ENCODE results near the gene GPR37.

GPR37 gene

GRCh38 chr7:124779620-124780019 is 14.0 kb upstream of the GPR37 start:
- DNase-seq: no peak

- DNase-seq: no peak
These were observed 13.6 kb upstream of the GPR37 start for GRCh38 chr7:124779194-124779593.

- no peak for DNase-seq
These were observed 11.7 kb upstream of the GPR37 start for GRCh38 chr7:124777268-124777667.

- DNase-seq: no peak
These were observed 10.6 kb upstream of the GPR37 start for GRCh38 chr7:124776153-124776552.

GRCh38 chr7:124775422-124775821 is 9.8 kb upstream of the GPR37 start:
- no peak for DNase-seq

GRCh38 chr7:124773938-124774337 is 8.3 kb upstream of the GPR37 start:
- no peak for DNase-seq

GRCh38 chr7:124773339-124773738 is 7.7 kb upstream of the GPR37 start:
- no peak for DNase-seq

GRCh38 chr7:124769136-124769535 is 3.5 kb upstream of the GPR37 start:
- DNase-seq: no peak

- DNase-seq: no peak
These were observed 2.9 kb upstream of the GPR37 start for GRCh38 chr7:124768525-124768924.

- DNase-seq: no peak
These were observed 668 bp downstream of the GPR37 start for GRCh38 chr7:124764847-124765400.

GRCh38 chr7:124764051-124764846 is 1.3 kb downstream of the GPR37 start:
- no peak for DNase-seq

GRCh38 chr7:124762611-124763143 is 2.9 kb downstream of the GPR37 start:
- no peak for DNase-seq

GRCh38 chr7:124761164-124761715 is 4.4 kb downstream of the GPR37 start:
- no peak for DNase-seq

GRCh38 chr7:124758327-124758726 is 7.3 kb downstream of the GPR37 start:
- DNase-seq: no peak

- DNase-seq: no peak
These were observed 10.9 kb downstream of the GPR37 start for GRCh38 chr7:124754576-124755268.

GRCh38 chr7:124752310-124752709 is 13.3 kb downstream of the GPR37 start:
- no peak for DNase-seq

- no peak for DNase-seq
These were observed 14.6 kb downstream of the GPR37 start for GRCh38 chr7:124751027-124751426.

- DNase-seq: no peak
These were observed 18.5 kb downstream of the GPR37 start for GRCh38 chr7:124747072-124747471.

GRCh38 chr7:124738639-124739038 is 27.0 kb downstream of the GPR37 start:
- no peak for DNase-seq

- DNase-seq: no peak
These were observed 27.8 kb downstream of the GPR37 start for GRCh38 chr7:124737760-124738300.

GRCh38 chr7:124728610-124729009 is 37.0 kb downstream of the GPR37 start:
- DNase-seq: no peak

GRCh38 chr7:124724507-124725192 is 40.9 kb downstream of the GPR37 start:
- no peak for DNase-seq

- DNase-seq: no peak
These were observed 41.5 kb downstream of the GPR37 start for GRCh38 chr7:124724079-124724478.

Data from inflammatory macrophage treated with lipopolysaccharide for 1 hour (primary cell).